Sigmoid colon (tissue), 7 donors: Measurements from ENCODE around the gene RPP30. TPM values are rescaled to one million over a fixed set of nuclear protein-coding genes. Genes with fewer than 3 reads are reported as not detected.

Source experiments
- DNase-seq: peaks from one replicate; pipeline ENCODE4 v3.0.0-alpha.2; 2019
- H3K27ac ChIP-seq, 4 donors: fragments of 200-600 bp; sonication (generic); one replicate each; pipeline ENCODE4 v1.5.1; 2016 to 2019; ENCODE audit warnings: mild to moderate bottlenecking in 1 of 4
- H3K27me3 ChIP-seq, 3 donors: fragments of 200-600 bp; sonication (generic); one replicate each; pipeline ENCODE4 v1.5.1; 2019; ENCODE audit warnings: mild to moderate bottlenecking in 1 of 3
- H3K36me3 ChIP-seq, 4 donors: fragments of 200-600 bp; sonication (generic); one replicate each; pipeline ENCODE4 v1.5.1; 2016 to 2019
- H3K4me1 ChIP-seq, 4 donors: fragments of 200-600 bp; sonication (generic); one replicate each; pipeline ENCODE4 v1.5.1; 2017 to 2019
- H3K4me3 ChIP-seq, 4 donors: fragments of 200-600 bp; sonication (generic); one replicate each; pipeline ENCODE4 v1.5.1; 2017 to 2019; ENCODE audit warnings: mild to moderate bottlenecking in 2 of 4, moderate library complexity in 1 of 4
- H3K9me3 ChIP-seq, 4 donors: fragments of 200-600 bp in 3 of 4; sonication (generic) in 3 of 4; one replicate each; pipeline versions ENCODE4 v1.5.1 to v1.6.1; 2013 to 2019
- EP300 ChIP-seq, 4 donors: sonication (generic); formaldehyde crosslinking; IDR thresholded peaks; one replicate each; pipeline ENCODE4 v1.6.1; 2017; ENCODE audit warnings: antibody characterized with exemption in 4 of 4
- POLR2A ChIP-seq, 2 donors: fragments of 450-650 bp; IDR thresholded peaks; one replicate each; pipeline ENCODE4 v1.6.1; 2016; ENCODE audit warnings: antibody characterized with exemption in 2 of 2, mild to moderate bottlenecking in 2 of 2, moderate library complexity in 2 of 2
- POLR2AphosphoS5 ChIP-seq, 4 donors: sonication (generic); formaldehyde crosslinking; IDR thresholded peaks; one replicate each; pipeline ENCODE4 v1.6.1; 2017; ENCODE audit warnings: antibody characterized with exemption in 4 of 4
- WGBS, 2 donors: extraction: QIAGEN DNeasy Blood & Tissue Kit; methylation state at CpG; one replicate each; pipeline ENCODE4 v1.1.7; 2013; 5-methylcytosine and 5-hydroxymethylcytosine counted together
- intact Hi-C: fragments of 100-400 bp; cut with DNase I; formaldehyde crosslinking; loops from one replicate; pipeline ENCODE4 v1.15.1; 2023
- polyA plus RNA-seq, 3 donors: library from polyadenylated mRNA; stranded (reverse); fragments of 200-250 nt; gene quantifications; one replicate each; pipeline ENCODE4 v1.2.3, GENCODE V29; 2013
- total RNA-seq, 4 donors: library from RNA; depleted of rRNA; stranded (reverse); fragments of >200 nt; gene quantifications; one replicate each; pipeline ENCODE4 v1.1.0, GENCODE V29; 2016
- TF ChIP-seq, protein P1 (sequence below), 4 experiments: fragments of 450-650 bp in 3 of 4; fragments of 200-600 bp in 1 of 4; IDR thresholded peaks; one replicate each; pipeline ENCODE4 v1.5.1; 2016 to 2019; ENCODE audit warnings: antibody characterized with exemption in 4 of 4, mild to moderate bottlenecking in 3 of 4, moderate library complexity in 2 of 4
- donor health status: healthy with polysubstance abuse.
- donor health status: Bipolar disorder and iron deficiency.
- donor health status: healthy.

Gene RPP30
- total and polyA plus RNA-seq, 7 donors, result 14.7 to 41.3 (median 29.6) TPM

GRCh38 chr10:90916392-90917237, 44.8 kb downstream of the RPP30 start:
- H3K4me3 ChIP-seq, result no peak overlapping the region
- 83 to 87% methylated on average over 6 of the region's 6 CpGs for WGBS, 2 donors
- DNase-seq, result no peak
- H3K9me3 ChIP-seq, result no peaks in the 10 kb centered on the region
- no peaks in the 10 kb centered on the region for H3K36me3 ChIP-seq
- H3K4me1 ChIP-seq, result peaks cover 0 to 4% (median 2%) of the 10 kb centered on the region in 4 donors
- no peaks in the 10 kb centered on the region for H3K27me3 ChIP-seq
- TF ChIP-seq EP300 (IDR thresholded peaks at IDR 0.05), result no peak
- TF ChIP-seq, protein P1, sequence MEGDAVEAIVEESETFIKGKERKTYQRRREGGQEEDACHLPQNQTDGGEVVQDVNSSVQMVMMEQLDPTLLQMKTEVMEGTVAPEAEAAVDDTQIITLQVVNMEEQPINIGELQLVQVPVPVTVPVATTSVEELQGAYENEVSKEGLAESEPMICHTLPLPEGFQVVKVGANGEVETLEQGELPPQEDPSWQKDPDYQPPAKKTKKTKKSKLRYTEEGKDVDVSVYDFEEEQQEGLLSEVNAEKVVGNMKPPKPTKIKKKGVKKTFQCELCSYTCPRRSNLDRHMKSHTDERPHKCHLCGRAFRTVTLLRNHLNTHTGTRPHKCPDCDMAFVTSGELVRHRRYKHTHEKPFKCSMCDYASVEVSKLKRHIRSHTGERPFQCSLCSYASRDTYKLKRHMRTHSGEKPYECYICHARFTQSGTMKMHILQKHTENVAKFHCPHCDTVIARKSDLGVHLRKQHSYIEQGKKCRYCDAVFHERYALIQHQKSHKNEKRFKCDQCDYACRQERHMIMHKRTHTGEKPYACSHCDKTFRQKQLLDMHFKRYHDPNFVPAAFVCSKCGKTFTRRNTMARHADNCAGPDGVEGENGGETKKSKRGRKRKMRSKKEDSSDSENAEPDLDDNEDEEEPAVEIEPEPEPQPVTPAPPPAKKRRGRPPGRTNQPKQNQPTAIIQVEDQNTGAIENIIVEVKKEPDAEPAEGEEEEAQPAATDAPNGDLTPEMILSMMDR (IDR thresholded peaks at IDR 0.05), result no peak
- no peak for TF ChIP-seq POLR2A (IDR thresholded peaks at IDR 0.05)
- TF ChIP-seq POLR2AphosphoS5 (IDR thresholded peaks at IDR 0.05), result no peak
- H3K27ac ChIP-seq, result no peak overlapping the region
- intact Hi-C loops, result no loop called here

DNA sequence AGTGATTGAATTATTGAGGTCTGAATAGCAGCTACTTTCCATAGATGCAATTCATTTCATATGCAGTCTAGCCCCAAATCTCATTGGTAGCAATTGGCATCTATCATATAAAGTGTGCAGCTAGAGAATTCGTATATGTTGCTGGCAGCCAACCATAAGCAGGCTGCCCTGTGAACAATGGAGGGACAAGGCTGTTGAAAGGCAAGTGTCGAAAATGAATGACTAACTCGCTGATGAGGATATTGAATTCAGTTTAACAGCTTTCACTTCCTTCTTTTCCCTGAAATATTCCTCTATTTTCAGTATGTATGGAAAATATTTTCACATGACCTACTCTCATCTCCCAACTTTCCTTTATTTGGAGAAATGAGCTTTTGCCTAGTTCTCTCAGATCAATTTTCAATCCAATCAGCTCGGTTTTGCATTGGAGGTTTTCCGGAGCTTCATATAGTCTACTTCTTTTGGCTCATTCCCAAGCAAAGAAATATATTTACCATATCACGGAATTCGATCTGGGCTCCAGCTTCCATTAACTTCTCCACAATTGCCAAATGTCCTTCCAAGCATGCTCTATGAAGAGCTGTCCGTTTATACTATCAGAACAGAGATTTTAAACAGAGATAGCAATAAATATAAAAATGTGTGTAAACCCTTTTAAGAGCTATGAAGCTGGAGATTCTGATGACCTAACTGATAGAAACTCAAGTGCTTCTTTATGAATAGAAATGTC, 45.6 kb downstream of the RPP30 start:
- no peak for TF ChIP-seq POLR2AphosphoS5 (IDR thresholded peaks at IDR 0.05)
- TF ChIP-seq, protein P1 (IDR thresholded peaks at IDR 0.05), result no peak
- TF ChIP-seq POLR2A (IDR thresholded peaks at IDR 0.05), result no peak
- no peak for TF ChIP-seq EP300 (IDR thresholded peaks at IDR 0.05)
- Histone ChIP-seq H3K9me3 (no peaks in the 10 kb centered on the region), H3K27ac (no peak overlapping the region), H3K27me3 (no peaks in the 10 kb centered on the region), H3K4me1 (no peaks in the 10 kb centered on the region), H3K36me3 (no peaks in the 10 kb centered on the region), H3K4me3 (no peak overlapping the region)
- no peak for DNase-seq
- 66 to 76% methylated on average over 8 of the region's 8 CpGs for WGBS, 2 donors
- intact Hi-C loops, result no loop called here

DNA sequence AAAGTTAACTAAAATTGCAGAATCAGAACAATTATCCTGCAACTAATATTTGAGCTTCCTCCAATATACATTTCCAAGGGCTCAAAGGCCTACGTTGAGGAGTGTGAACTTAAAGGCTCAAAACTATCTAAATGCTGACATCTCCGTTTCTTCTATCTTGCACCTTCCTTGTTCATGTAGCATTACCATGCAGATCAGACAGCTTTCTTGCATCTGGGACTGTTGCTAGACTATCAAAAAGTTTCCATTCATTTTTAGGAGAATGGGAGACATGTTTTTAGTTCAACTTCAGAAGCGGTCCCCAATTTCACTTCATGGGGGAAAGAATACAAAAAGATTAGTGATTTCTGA, 46.2 kb downstream of the RPP30 start:
- Histone ChIP-seq H3K27me3 (no peaks in the 10 kb centered on the region), H3K4me1 (no peaks in the 10 kb centered on the region), H3K4me3 (no peak overlapping the region), H3K9me3 (no peaks in the 10 kb centered on the region), H3K27ac (no peak overlapping the region), H3K36me3 (no peaks in the 10 kb centered on the region)
- no peak for DNase-seq
- TF ChIP-seq POLR2A (IDR thresholded peaks at IDR 0.05) (no peak), POLR2AphosphoS5 (IDR thresholded peaks at IDR 0.05) (no peak), EP300 (IDR thresholded peaks at IDR 0.05) (no peak)
- TF ChIP-seq, protein P1 (IDR thresholded peaks at IDR 0.05), result no peak
- intact Hi-C loops, result no loop called here
- 74 to 89% methylated on average over 3 of the region's 3 CpGs for WGBS, 2 donors

- H3K4me1 ChIP-seq, result no peaks in the 10 kb centered on the region
- 78 to 84% methylated on average over 8 of the region's 8 CpGs for WGBS, 2 donors
- no peak overlapping the region for H3K4me3 ChIP-seq
- H3K9me3 ChIP-seq, result no peaks in the 10 kb centered on the region
- intact Hi-C loops, result no loop called here
- no peak for DNase-seq
- H3K27me3 ChIP-seq, result no peaks in the 10 kb centered on the region
- no peak overlapping the region for H3K27ac ChIP-seq
- TF ChIP-seq POLR2AphosphoS5 (IDR thresholded peaks at IDR 0.05), result no peak
- TF ChIP-seq POLR2A (IDR thresholded peaks at IDR 0.05), result no peak
- TF ChIP-seq, protein P1 (IDR thresholded peaks at IDR 0.05), result no peak
- no peak for TF ChIP-seq EP300 (IDR thresholded peaks at IDR 0.05)
- H3K36me3 ChIP-seq, result no peaks in the 10 kb centered on the region
These were observed 48.2 kb downstream of the RPP30 start for GRCh38 chr10:90919683-90920574.
